HEK293 (cell line): ENCODE measurements around the gene DPH7.
A peak's percentile ranks its signal among the peaks of the same experiment; 100 is the strongest.

Experiments
- BCL11A ChIP-seq: fragments of 450-650 bp; formaldehyde crosslinking; IDR thresholded peaks from 2 replicates; pipeline ENCODE4 v1.5.1; 2016; ENCODE audit warnings: low read depth, missing biosample characterization, missing genetic modification characterization
- HOXA7 ChIP-seq: sonication (generic); formaldehyde crosslinking; IDR thresholded peaks from 2 replicates; pipeline ENCODE4 v1.8.1; 2022; ENCODE audit warnings: missing genetic modification reagents, borderline replicate concordance
- KLF17 ChIP-seq: fragments of 450-650 bp; formaldehyde crosslinking; IDR thresholded peaks from 2 replicates; pipeline ENCODE4 v1.5.1; 2016; ENCODE audit warnings: missing biosample characterization, missing genetic modification characterization
- MYNN ChIP-seq: fragments of 450-650 bp; formaldehyde crosslinking; IDR thresholded peaks from 2 replicates; pipeline ENCODE4 v1.5.1; 2016; ENCODE audit warnings: missing biosample characterization, missing genetic modification characterization, borderline replicate concordance
- OVOL3 ChIP-seq: fragments of 450-650 bp; formaldehyde crosslinking; IDR thresholded peaks from 2 replicates; pipeline ENCODE4 v1.5.1; 2016; ENCODE audit warnings: missing biosample characterization, missing genetic modification characterization
- SALL2 ChIP-seq: fragments of 450-650 bp; formaldehyde crosslinking; IDR thresholded peaks from 2 replicates; pipeline ENCODE4 v1.5.0; 2017; ENCODE audit warnings: missing biosample characterization, mild to moderate bottlenecking, missing genetic modification characterization, borderline replicate concordance
- SP3 ChIP-seq: fragments of 450-650 bp; formaldehyde crosslinking; IDR thresholded peaks from 2 replicates; pipeline ENCODE4 v1.5.1; 2016; ENCODE audit warnings: missing biosample characterization, missing genetic modification characterization
- ZBTB10 ChIP-seq: fragments of 450-650 bp; formaldehyde crosslinking; IDR thresholded peaks from 2 replicates; pipeline ENCODE4 v1.5.1; 2016; ENCODE audit warnings: missing biosample characterization, missing genetic modification characterization
- ZBTB6 ChIP-seq: fragments of 450-650 bp; formaldehyde crosslinking; IDR thresholded peaks from 2 replicates; pipeline ENCODE4 v1.5.1; 2017; ENCODE audit warnings: missing biosample characterization, missing genetic modification characterization
- ZNF112 ChIP-seq: fragments of 450-650 bp; formaldehyde crosslinking; IDR thresholded peaks from 2 replicates; pipeline ENCODE4 v1.5.0; 2017; ENCODE audit warnings: missing biosample characterization, missing genetic modification characterization
- ZNF121 ChIP-seq: fragments of 450-650 bp; formaldehyde crosslinking; IDR thresholded peaks from 2 replicates; pipeline ENCODE4 v1.5.1; 2016; ENCODE audit warnings: missing biosample characterization, missing genetic modification characterization
- ZNF140 ChIP-seq: fragments of 450-650 bp; formaldehyde crosslinking; IDR thresholded peaks from 2 replicates; pipeline ENCODE4 v1.5.1; 2016; ENCODE audit warnings: missing biosample characterization, missing genetic modification characterization
- ZNF148 ChIP-seq: fragments of 450-650 bp; formaldehyde crosslinking; IDR thresholded peaks from 2 replicates; pipeline ENCODE4 v1.5.0; 2017; ENCODE audit warnings: missing biosample characterization, missing genetic modification characterization, borderline replicate concordance
- ZNF175 ChIP-seq: fragments of 450-650 bp; formaldehyde crosslinking; IDR thresholded peaks from 2 replicates; pipeline ENCODE4 v1.5.1; 2016; ENCODE audit warnings: missing biosample characterization, missing genetic modification characterization
- ZNF2 ChIP-seq: fragments of 450-650 bp; formaldehyde crosslinking; IDR thresholded peaks from 2 replicates; pipeline ENCODE4 v1.5.1; 2016; ENCODE audit warnings: missing biosample characterization, missing genetic modification characterization
- ZNF335 ChIP-seq: fragments of 450-650 bp; formaldehyde crosslinking; conservative IDR thresholded peaks from 2 replicates; pipeline ENCODE4 v1.5.1; 2016; ENCODE audit warnings: missing biosample characterization, missing genetic modification characterization
- ZNF701 ChIP-seq: fragments of 450-650 bp; formaldehyde crosslinking; IDR thresholded peaks from 2 replicates; pipeline ENCODE4 v1.5.1; 2016; ENCODE audit warnings: missing biosample characterization, missing genetic modification characterization
- ZNF76 ChIP-seq: fragments of 450-650 bp; formaldehyde crosslinking; IDR thresholded peaks from 2 replicates; pipeline ENCODE4; 2016; ENCODE audit warnings: low read depth, missing biosample characterization, missing genetic modification characterization, borderline replicate concordance
- ZNF837 ChIP-seq: fragments of 450-650 bp; formaldehyde crosslinking; IDR thresholded peaks from 2 replicates; pipeline ENCODE4 v1.5.1; 2016; ENCODE audit warnings: missing biosample characterization, missing genetic modification characterization
- ZSCAN16 ChIP-seq: fragments of 450-650 bp; formaldehyde crosslinking; IDR thresholded peaks from 2 replicates; pipeline ENCODE4 v1.5.1; 2016; ENCODE audit warnings: missing biosample characterization, missing genetic modification characterization
- ZSCAN23 ChIP-seq: fragments of 450-650 bp; formaldehyde crosslinking; IDR thresholded peaks from 2 replicates; pipeline ENCODE4 v1.5.1; 2016; ENCODE audit warnings: missing biosample characterization, missing genetic modification characterization
- ZSCAN4 ChIP-seq: fragments of 450-650 bp; formaldehyde crosslinking; IDR thresholded peaks from 2 replicates; pipeline ENCODE4 v1.5.1; 2017; ENCODE audit warnings: missing biosample characterization, missing genetic modification characterization
- TF ChIP-seq, protein P1 (sequence below): fragments of 450-650 bp; formaldehyde crosslinking; IDR thresholded peaks from 2 replicates; pipeline ENCODE4 v1.5.1; 2016; ENCODE audit warnings: missing biosample characterization, missing genetic modification characterization, borderline replicate concordance
- TF ChIP-seq, protein P2 (sequence below): IDR thresholded peaks from 2 replicates; pipeline ENCODE4 v1.6.1; 2011; ENCODE audit warnings: mild to moderate bottlenecking, low read depth, low read length, borderline replicate concordance
- TF ChIP-seq, protein P3 (sequence below): fragments of 450-650 bp; formaldehyde crosslinking; IDR thresholded peaks from 2 replicates; pipeline ENCODE4 v1.5.1; 2017; ENCODE audit warnings: missing biosample characterization, missing genetic modification characterization

Gene DPH7

DNA sequence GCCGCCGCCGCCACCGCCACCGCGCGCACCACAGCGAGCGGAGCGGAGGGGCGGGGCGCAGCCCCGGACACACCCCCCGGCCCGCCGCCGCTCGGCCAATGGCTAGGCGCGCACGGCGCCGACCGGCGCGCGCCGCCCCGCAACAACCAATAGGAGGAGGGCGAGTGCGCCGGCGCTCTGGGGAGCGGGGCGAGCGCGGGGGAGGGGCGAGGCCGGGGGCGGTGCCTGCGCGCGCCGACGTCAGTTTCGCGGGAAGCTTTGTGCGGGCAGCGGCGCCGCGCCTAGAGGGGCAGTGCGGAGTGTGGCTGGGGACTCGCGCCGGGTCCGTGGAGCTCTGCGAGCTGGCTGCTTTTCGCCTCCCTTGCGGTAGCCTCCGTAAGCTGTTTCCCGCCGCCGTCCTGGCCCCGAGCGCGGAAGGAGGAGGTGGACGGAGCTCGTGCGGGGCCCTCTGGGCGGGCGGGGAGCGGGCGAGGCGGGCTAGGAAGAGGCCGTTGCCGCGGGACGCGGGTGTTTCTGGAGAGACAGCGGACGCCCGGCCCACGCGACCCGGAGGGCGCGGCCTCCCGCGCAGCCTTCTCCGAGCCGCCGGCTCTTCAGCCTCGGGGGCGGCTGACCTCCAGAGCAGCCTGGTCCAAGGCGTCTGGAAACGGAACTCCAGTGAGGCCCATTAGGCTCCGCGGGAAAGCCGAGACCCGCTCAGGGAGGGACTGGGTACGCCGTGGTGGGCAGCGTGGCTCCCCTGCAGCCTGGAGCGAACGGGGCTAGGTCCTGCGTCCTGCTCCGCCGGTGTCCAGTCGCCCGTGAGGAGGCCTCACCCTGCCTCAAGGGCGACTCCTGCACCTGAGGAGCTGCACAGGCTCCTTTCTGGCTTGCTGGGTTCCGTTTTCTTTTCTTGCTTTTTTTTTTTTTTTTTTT, 12.0 kb upstream of the DPH7 start, which contains the start of gene ZMYND19 (continued):
- TF ChIP-seq KLF17 (tag by site-specific recombination), result peak; percentile 86; the same call in 1 of the 2 replicates
- no peak for TF ChIP-seq ZNF837 (tag by site-specific recombination)
- no peak for TF ChIP-seq HOXA7
- TF ChIP-seq ZNF121 (tag by site-specific recombination), result no peak
- no peak for TF ChIP-seq ZNF175
- no peak for TF ChIP-seq ZNF701 (tag by site-specific recombination)
- TF ChIP-seq, protein P1, sequence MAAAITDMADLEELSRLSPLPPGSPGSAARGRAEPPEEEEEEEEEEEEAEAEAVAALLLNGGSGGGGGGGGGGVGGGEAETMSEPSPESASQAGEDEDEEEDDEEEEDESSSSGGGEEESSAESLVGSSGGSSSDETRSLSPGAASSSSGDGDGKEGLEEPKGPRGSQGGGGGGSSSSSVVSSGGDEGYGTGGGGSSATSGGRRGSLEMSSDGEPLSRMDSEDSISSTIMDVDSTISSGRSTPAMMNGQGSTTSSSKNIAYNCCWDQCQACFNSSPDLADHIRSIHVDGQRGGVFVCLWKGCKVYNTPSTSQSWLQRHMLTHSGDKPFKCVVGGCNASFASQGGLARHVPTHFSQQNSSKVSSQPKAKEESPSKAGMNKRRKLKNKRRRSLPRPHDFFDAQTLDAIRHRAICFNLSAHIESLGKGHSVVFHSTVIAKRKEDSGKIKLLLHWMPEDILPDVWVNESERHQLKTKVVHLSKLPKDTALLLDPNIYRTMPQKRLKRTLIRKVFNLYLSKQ (tag by site-specific recombination), result no peak
- no peak for TF ChIP-seq SALL2 (tag by site-specific recombination)
- TF ChIP-seq ZBTB10 (tag by site-specific recombination), result no peak
- peak; percentile 74 for TF ChIP-seq SP3 (tag by site-specific recombination)
- TF ChIP-seq OVOL3, result no peak
- TF ChIP-seq, protein P2, sequence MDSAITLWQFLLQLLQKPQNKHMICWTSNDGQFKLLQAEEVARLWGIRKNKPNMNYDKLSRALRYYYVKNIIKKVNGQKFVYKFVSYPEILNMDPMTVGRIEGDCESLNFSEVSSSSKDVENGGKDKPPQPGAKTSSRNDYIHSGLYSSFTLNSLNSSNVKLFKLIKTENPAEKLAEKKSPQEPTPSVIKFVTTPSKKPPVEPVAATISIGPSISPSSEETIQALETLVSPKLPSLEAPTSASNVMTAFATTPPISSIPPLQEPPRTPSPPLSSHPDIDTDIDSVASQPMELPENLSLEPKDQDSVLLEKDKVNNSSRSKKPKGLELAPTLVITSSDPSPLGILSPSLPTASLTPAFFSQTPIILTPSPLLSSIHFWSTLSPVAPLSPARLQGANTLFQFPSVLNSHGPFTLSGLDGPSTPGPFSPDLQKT, result no peak
- no peak for TF ChIP-seq ZNF140 (tag by site-specific recombination)
- no peak for TF ChIP-seq ZBTB6
- TF ChIP-seq, protein P3, sequence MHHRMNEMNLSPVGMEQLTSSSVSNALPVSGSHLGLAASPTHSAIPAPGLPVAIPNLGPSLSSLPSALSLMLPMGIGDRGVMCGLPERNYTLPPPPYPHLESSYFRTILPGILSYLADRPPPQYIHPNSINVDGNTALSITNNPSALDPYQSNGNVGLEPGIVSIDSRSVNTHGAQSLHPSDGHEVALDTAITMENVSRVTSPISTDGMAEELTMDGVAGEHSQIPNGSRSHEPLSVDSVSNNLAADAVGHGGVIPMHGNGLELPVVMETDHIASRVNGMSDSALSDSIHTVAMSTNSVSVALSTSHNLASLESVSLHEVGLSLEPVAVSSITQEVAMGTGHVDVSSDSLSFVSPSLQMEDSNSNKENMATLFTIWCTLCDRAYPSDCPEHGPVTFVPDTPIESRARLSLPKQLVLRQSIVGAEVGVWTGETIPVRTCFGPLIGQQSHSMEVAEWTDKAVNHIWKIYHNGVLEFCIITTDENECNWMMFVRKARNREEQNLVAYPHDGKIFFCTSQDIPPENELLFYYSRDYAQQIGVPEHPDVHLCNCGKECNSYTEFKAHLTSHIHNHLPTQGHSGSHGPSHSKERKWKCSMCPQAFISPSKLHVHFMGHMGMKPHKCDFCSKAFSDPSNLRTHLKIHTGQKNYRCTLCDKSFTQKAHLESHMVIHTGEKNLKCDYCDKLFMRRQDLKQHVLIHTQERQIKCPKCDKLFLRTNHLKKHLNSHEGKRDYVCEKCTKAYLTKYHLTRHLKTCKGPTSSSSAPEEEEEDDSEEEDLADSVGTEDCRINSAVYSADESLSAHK (tag by site-specific recombination), result no peak
- TF ChIP-seq BCL11A (tag by site-specific recombination), result no peak
- no peak for TF ChIP-seq MYNN (tag by site-specific recombination)
- peak; percentile 63; the same call in 1 of the 2 replicates for TF ChIP-seq ZNF76 (tag by site-specific recombination)
- no peak for TF ChIP-seq ZSCAN4 (tag by site-specific recombination)
- no peak for TF ChIP-seq ZNF148 (tag by site-specific recombination)
- TF ChIP-seq ZNF335 (tag by site-specific recombination), result peak; percentile 85
- TF ChIP-seq ZNF112 (tag by site-specific recombination), result no peak
- no peak for TF ChIP-seq ZSCAN16 (tag by site-specific recombination)
- TF ChIP-seq ZSCAN23 (tag by site-specific recombination), result no peak
- TF ChIP-seq ZNF2 (tag by site-specific recombination), result no peak
